Brain microvascular endothelial cell (primary cell): ENCODE results near the gene STK32B.
A peak's percentile ranks its signal among the peaks of the same experiment; 100 is the strongest.

Experiments
- DNase-seq: peaks from one replicate; pipeline ENCODE4 v3.0.0-alpha.2; 2020
- H3K27ac ChIP-seq: fragments of 250-450 bp; sonication (Bioruptor Pico); 2 replicates; pipeline ENCODE4 v1.5.1; 2020; ENCODE audit warnings: mild to moderate bottlenecking, moderate library complexity
- H3K27me3 ChIP-seq: fragments of 250-450 bp; sonication (Bioruptor Pico); replicated peaks from 2 replicates; pipeline ENCODE4 v1.5.1; 2020; ENCODE audit warnings: mild to moderate bottlenecking
- H3K36me3 ChIP-seq: fragments of 250-450 bp; sonication (Bioruptor Pico); replicated peaks from 2 replicates; pipeline ENCODE4 v1.5.1; 2020; ENCODE audit warnings: mild to moderate bottlenecking
- H3K4me3 ChIP-seq: 2 replicates; pipeline ENCODE4 v1.5.1; 2011; ENCODE audit warnings: low read depth, mild to moderate bottlenecking, control low read depth, low read length, moderate library complexity
- CTCF ChIP-seq: IDR thresholded peaks from 2 replicates; pipeline ENCODE4 v1.5.1; 2011; ENCODE audit warnings: low read depth, mild to moderate bottlenecking, moderate library complexity, low read length, control low read depth, inconsistent platforms; ENCODE audit errors: missing control alignments
- in situ Hi-C: cut with HindIII; loops from 2 replicates; pipeline ENCODE4 v1.10.0; 2017; ENCODE audit warnings: low sequenced_read_pairs, low pct_ligation_motif_present

STK32B gene

GRCh38 chr4:5204781-5205180 is 153.5 kb downstream of the STK32B start:
- in situ Hi-C loops: no loop called here
- Histone ChIP-seq H3K27ac (no peak overlapping the region), H3K4me3 (no peak overlapping the region), H3K27me3 (no peaks in the 10 kb centered on the region), H3K36me3 (no peaks in the 10 kb centered on the region)
- no peak for DNase-seq
- no peak for TF ChIP-seq CTCF

- no peaks in the 10 kb centered on the region for H3K36me3 ChIP-seq
- peak; percentile 84 for DNase-seq
- no peak for TF ChIP-seq CTCF
- H3K27me3 ChIP-seq: no peaks in the 10 kb centered on the region
- H3K27ac ChIP-seq: peak overlapping the region; percentile 19
- in situ Hi-C loops: no loop called here
- no peak overlapping the region for H3K4me3 ChIP-seq
These were observed 154.9 kb downstream of the STK32B start for GRCh38 chr4:5206016-5206790.

- in situ Hi-C loops: no loop called here
- H3K36me3 ChIP-seq: no peaks in the 10 kb centered on the region
- H3K27me3 ChIP-seq: no peaks in the 10 kb centered on the region
- H3K4me3 ChIP-seq: no peak overlapping the region
- H3K27ac ChIP-seq: no peak overlapping the region
- no peak for DNase-seq
- no peak for TF ChIP-seq CTCF
These were observed 158.6 kb downstream of the STK32B start for GRCh38 chr4:5209862-5210261.

GRCh38 chr4:5211282-5211839 is 160.1 kb downstream of the STK32B start:
- Histone ChIP-seq H3K36me3 (no peaks in the 10 kb centered on the region), H3K27ac (no peak overlapping the region), H3K4me3 (no peak overlapping the region), H3K27me3 (no peaks in the 10 kb centered on the region)
- no peak for TF ChIP-seq CTCF
- DNase-seq: no peak
- in situ Hi-C loops: no loop called here

GRCh38 chr4:5212255-5213013 is 161.2 kb downstream of the STK32B start:
- no peak overlapping the region for H3K4me3 ChIP-seq
- no peak for TF ChIP-seq CTCF
- no peaks in the 10 kb centered on the region for H3K36me3 ChIP-seq
- H3K27ac ChIP-seq: no peak overlapping the region
- H3K27me3 ChIP-seq: no peaks in the 10 kb centered on the region
- no peak for DNase-seq
- in situ Hi-C loops: no loop called here
